ENCODE data around the gene PTK7. TPM values are rescaled to one million over a fixed set of nuclear protein-coding genes. Genes with fewer than 3 reads are reported as not detected.
"Not testable (repeated sequence)": the region's sequence is repeated elsewhere in the genome, so short reads cannot be mapped to it uniquely, and the experiment has no call there.

The PTK7 gene
- 100 to 1,000 TPM; 230 to 296 (median 261) TPM for polyA plus RNA-seq (ENCODE audit: insufficient read length in 4 of 4)

- peak in 1 of 4 donors; percentile 77 for DNase-seq (ENCODE audit: low read depth in 4 of 4, low spot score in 2 of 4)
These were observed at the start of gene PTK7 for GRCh38 chr6:43075670-43076463. PTK7 (plus strand) TSS chr6:43076314; CDS start chr6:43076489, 175 bp downstream.

DNA sequence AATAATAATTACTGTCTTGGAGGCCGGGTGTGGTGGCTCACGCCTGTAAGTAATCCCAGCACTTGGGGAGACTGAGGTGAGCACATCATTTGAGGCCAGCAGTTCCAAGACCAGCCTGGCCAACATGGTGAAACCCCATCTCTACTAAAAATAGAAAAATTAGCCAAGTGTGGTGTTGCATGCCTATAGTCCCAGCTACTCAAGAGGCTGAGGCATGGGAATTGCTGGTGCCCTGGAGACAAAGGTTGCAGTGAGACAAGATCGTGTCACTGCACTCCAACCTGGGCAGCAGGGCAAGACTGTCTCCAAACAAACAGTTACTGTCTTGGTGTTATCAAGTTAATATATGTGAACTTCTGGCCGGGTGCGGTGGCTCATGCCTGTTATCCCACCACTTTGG lies 49.7 kb upstream of the PTK7 start:
- no peak for DNase-seq (ENCODE audit: low read depth in 4 of 4, low spot score in 2 of 4)

DNA sequence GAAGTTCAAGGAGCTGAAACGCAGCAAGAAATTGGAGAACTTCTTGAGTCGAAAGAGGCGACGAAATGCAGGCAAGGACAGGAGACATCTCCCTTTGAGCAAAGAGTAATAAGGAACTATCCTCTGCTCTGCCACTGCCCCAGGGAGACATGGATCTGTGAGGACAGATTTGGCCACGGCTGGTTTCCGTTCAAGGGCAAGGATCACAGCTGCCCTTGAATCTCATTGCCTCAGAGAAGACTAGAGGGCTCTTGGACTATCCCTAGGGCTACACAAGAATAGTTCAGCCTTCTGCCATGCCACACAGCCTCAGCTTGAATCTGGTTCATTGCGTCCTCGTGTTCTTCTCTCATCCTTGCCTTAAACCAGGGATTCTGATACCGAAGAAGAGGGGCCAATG lies 47.0 kb upstream of the PTK7 start:
- DNase-seq (ENCODE audit: low read depth in 4 of 4, low spot score in 2 of 4) = no peak

DNA sequence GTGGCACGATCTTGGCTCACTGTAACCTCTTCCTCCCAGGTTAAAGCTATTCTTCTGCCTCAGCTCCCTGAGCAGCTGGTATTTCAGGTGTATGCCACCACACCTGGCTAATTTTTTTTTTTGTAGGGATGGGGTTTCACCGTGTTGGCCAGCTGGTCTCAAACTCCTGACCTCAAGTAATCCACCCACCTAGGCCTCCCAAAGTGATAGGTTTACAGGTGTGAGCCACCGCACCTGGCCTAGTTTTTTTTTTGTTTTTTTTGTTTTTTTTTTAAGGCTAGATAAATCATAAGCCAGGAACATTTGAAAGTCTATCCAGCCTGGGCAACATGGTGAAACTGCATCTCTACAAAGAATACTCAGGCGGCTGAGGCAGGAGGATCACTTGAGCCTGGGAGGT lies 43.8 kb upstream of the PTK7 start:
- DNase-seq (ENCODE audit: low read depth in 4 of 4, low spot score in 2 of 4) = no peak

DNA sequence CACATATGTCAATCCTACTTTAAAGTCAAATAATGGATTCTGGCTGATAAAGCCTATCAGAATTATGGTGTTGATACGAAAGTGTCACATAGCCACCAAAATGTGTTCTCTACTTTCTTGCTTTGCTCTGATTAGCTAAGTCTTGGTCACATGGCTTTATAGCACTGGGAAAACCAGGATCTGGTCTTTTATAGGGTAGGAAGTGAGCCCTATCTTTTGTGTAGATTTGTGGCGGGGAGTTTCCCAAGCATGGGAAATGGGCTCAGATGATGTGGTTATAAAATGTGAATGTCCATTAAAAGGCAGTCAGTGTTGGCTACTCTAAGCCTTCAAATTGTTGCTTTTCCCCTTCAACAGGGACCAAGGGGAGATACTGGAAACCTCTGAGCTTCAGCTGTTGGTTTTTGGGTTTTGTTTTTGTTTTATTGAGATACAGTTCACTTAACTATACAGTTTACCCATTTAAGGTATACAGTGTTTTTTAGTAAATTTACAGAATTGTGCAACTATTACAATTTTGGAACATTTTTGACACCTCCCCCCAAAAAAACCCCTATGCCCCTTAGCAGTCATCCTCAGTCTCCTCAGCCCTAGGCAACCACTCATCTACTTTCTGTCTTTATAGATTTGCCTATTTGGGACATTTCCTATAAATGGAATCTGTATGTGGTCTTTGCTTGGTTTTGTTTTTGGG lies 42.5 kb upstream of the PTK7 start:
- DNase-seq (ENCODE audit: low read depth in 4 of 4, low spot score in 2 of 4) = no peak

DNA sequence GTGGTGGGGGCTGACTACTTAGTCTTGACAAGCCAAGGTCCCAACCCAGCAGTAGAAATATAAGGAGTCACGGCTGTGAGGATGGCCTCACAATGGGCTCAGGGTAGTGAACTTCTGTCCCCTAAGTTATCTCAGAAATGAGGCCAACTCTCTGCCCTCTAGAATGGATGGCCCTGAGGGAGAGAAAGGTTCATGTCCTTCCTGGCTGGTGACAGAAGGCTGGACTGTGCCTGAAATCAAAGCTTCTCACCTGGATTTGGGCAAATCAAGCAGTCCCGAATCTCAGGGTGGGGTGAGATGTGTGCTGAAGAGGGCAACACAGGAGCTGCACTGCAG lies 42.0 kb upstream of the PTK7 start:
- no peak for DNase-seq (ENCODE audit: low read depth in 4 of 4, low spot score in 2 of 4)

DNA sequence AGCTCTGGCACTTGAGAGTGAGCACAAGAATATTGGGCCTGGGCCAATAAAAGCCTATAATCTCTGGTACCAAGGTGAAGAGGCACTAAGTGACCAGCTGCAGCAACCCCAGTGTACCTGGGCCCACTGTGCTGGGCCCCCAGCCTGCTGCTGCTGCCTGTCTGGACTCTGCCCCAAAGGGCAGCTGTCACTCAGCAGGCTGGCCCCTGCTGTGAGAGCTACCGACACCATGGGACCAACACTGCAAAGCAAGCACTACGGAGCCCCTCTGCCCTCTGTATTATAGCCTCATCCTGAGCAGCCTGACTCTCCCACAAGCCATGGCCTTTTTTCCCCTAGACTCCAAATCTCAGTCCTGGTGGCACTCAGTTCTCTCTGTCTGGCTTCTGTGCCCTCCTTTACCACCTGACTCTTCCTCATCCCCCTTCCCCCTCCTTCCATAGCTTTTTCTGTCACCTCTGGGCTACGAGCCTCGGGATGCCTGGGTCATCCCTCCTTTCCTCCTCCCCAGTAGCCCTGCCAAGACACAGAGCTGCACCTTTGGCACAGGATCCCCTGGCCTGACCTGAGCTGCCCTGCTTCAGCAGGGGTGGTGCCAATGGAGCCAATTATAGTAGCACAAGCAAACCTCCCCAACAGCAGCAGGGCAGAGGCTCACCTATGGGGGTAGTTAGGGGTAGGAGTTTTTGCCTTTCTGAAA lies 40.5 kb upstream of the PTK7 start:
- no peak for DNase-seq (ENCODE audit: low read depth in 4 of 4, low spot score in 2 of 4)

- no peak for DNase-seq (ENCODE audit: low read depth in 4 of 4, low spot score in 2 of 4)
These were observed 39.4 kb upstream of the PTK7 start for GRCh38 chr6:43036712-43037111.

- no peak for DNase-seq (ENCODE audit: low read depth in 4 of 4, low spot score in 2 of 4)
These were observed 38.9 kb upstream of the PTK7 start for GRCh38 chr6:43037197-43037596.

DNA sequence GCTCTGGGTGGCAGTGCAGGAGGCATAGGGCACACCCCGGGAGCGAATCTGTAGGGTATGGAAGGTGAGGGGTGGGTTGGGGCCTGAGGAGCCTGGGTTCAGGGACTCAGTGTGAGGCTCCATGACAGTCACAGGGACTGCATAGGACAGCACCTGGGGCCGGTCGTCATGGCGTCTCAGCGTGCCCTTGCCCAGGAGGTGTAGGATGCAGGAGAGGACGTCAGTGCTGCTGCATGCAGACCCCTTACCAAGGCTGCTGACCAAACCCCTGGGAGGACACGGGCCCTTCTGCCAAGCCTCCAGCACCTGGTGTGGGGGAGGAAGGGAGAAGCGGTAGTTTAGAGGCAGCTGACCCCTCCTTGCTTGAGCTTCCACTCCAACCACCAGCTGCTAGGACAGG lies 38.4 kb upstream of the PTK7 start:
- DNase-seq (ENCODE audit: low read depth in 4 of 4, low spot score in 2 of 4) = no peak

DNA sequence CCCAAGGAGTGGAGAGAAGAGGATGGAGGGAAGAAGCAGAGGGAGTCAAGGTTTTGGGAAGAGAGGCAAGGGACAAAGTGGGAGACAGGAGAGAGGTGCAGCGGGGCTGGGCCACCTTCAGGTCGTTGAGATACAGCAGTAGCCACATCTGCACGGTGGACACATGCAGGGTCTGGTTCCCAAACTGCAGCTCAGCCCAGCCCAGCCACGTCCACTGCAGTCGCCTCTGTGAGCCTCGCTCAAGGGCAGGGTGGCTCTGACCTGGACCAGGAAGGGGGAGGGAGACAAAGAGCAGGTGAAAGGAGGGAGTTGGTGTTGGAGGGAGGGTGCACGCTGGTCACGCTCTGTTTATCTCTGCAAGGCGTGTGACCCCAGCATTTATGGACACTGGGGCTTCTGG lies 37.4 kb upstream of the PTK7 start:
- no peak for DNase-seq (ENCODE audit: low read depth in 4 of 4, low spot score in 2 of 4)

GRCh38 chr6:43040542-43041257 lies 35.4 kb upstream of the PTK7 start:
- DNase-seq (ENCODE audit: low read depth in 4 of 4, low spot score in 2 of 4) = no peak

DNA sequence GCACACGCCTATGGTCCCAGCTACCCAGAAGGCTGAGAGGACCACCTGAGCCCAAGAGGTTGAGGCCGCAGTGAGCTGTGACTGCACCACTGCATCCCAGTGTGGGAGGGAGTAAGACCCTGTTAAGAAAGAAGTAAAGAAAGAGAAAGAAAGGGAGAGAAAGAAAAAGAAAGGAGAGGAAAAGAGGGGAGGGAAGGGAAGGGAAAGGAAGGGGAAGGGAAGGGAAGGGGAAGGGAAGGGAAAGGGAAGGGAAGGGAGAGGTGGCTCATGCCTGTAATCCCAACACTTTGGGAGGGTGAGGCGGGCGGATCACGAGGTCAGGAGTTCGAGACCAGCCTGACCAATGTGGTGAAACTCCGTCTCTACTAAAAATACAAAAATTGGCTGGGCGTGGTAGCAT lies 34.6 kb upstream of the PTK7 start:
- DNase-seq (ENCODE audit: low read depth in 4 of 4, low spot score in 2 of 4) = not testable (repeated sequence)

DNA sequence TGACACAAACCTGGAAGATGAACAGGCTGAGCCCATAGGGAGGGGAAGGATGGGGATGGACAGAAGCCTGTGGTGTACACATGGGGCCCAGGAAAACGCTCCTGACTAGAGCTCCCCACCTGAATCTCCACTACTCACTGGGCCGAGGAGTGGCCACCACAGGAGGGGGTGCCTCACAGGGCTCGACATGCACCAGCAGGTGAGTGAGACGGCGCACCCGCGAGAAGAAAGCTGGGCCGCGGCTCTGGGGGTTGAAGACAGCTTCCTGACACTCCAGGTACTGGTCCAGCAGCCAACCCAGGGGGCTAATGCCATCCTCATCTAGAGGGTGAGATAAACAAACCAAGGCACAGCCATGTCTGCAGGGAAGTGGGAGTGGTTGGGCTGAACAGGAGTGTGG lies 32.8 kb upstream of the PTK7 start:
- DNase-seq (ENCODE audit: low read depth in 4 of 4, low spot score in 2 of 4) = no peak

- DNase-seq (ENCODE audit: low read depth in 4 of 4, low spot score in 2 of 4) = no peak
These were observed 30.7 kb upstream of the PTK7 start for GRCh38 chr6:43045371-43045930.

DNA sequence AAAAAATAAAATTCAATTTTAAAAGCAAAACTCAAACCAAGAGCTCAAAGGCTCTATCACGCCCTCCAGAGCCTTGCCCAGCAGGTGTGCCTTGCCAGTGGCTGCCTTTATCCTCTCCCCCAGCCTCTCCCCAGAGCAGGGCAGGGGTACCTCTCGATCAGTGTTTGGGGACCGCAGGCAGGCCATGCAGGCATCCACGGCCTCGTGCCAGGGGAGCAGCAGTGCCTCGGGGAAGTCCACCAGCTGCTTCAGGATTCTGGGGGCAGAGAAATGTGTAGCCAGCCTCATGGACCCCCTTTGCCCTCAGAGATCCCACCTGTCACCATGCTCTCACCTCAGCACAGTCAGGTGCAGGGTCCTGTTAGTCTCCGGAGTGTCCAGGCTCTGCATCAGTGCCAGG lies 28.1 kb upstream of the PTK7 start:
- no peak for DNase-seq (ENCODE audit: low read depth in 4 of 4, low spot score in 2 of 4)

DNA sequence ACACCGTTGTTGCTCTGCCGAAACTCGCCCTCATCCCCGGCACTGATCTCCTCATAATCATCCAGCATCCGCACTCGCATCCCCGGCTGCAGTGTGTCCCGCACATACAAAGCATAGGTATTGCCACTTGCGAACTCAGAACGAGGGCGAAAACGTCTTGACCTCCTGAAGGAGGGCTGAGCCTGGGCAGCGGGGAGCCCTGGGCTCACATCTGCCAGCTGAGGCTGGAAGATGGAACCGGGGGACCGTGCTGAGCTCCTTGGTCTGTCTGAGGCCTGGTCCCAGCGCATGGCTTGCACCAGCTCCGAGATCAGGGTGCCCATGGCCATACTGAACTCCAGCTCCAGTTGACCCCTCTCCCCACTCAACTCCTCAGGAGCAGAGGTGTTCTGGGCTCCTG lies 25.1 kb upstream of the PTK7 start:
- no peak for DNase-seq (ENCODE audit: low read depth in 4 of 4, low spot score in 2 of 4)

- no peak for DNase-seq (ENCODE audit: low read depth in 4 of 4, low spot score in 2 of 4)
These were observed 23.8 kb upstream of the PTK7 start for GRCh38 chr6:43052225-43052841.

- DNase-seq (ENCODE audit: low read depth in 4 of 4, low spot score in 2 of 4) = peak in 1 of 4 donors; percentile 17
These were observed 23.1 kb upstream of the PTK7 start for GRCh38 chr6:43052842-43053544.
